Naive thymus-derived CD4-positive, alpha-beta T cell (primary cell): ENCODE results near the gene CTDSP2. TPM values are rescaled to one million over a fixed set of nuclear protein-coding genes. Genes with fewer than 3 reads are reported as not detected.

ENCODE experiments used
- microRNA-seq: library from miRNA; unstranded; fragments of <30 nt; microRNA quantifications from one replicate; pipeline ENCODE4 v1.2.0, GENCODE V29; 2022; ENCODE audit warnings: borderline microRNAs expressed
- polyA plus RNA-seq, 2 donors: library from polyadenylated mRNA; unstranded; fragments of 300-500 nt; fragmentation: Illumina TruSeq; gene quantifications; one replicate each; pipeline ENCODE4 v1.2.3, GENCODE V29; 2021
- total RNA-seq, 6 experiments: library from RNA in 5 of 6; stranded (reverse) in 5 of 6; gene quantifications; 1 replicate in 5 of 6; 2 replicates in 1 of 6; pipeline ENCODE4 v1.2.3 and lab custom pipeline; 2021 to 2026

CTDSP2 gene
- total and polyA plus RNA-seq, 7 experiments from 2014 or later = 86.9 to 295 (median 130) TPM

Small RNA genes within 50 kb of the gene (microRNA-seq; reads per million reads assigned to microRNA genes)
- gene MIR26A2 = 378 reads per million, percentile 69 among the genes with 10 or more reads in this experiment

Other genes starting within 250 kb of the CTDSP2 start
- 10 to 100 TPM; 25.1 to 42.5 (median 35.6) TPM for gene DTX3, start 241.9 kb downstream of the CTDSP2 start, total RNA-seq
- 1 to 10 TPM; 5.3 to 6.7 TPM for gene DTX3, start 241.9 kb downstream of the CTDSP2 start, polyA plus RNA-seq
- 1 to 10 TPM in 1 of 5 experiments, under 1 TPM in 4; 0.29 to 1.2 (median 0.84) TPM for gene ARHGEF25, start 235.3 kb downstream of the CTDSP2 start, total RNA-seq
- not detected for gene ARHGEF25, start 235.3 kb downstream of the CTDSP2 start, polyA plus RNA-seq
- 1 to 10 TPM in 1 of 5 experiments, not detected in 4; 1.4 TPM for gene B4GALNT1, start 213.5 kb downstream of the CTDSP2 start, total RNA-seq
- not detected for gene B4GALNT1, start 213.5 kb downstream of the CTDSP2 start, polyA plus RNA-seq
- gene OS9, start 152.6 kb downstream of the CTDSP2 start, total RNA-seq = 100 to 1,000 TPM; 139 to 175 (median 171) TPM
- 10 to 100 TPM; 59.5 to 70.6 TPM for gene OS9, start 152.6 kb downstream of the CTDSP2 start, polyA plus RNA-seq
- 10 to 100 TPM; 33.9 to 66.7 (median 60.4) TPM for gene AGAP2, start 108.0 kb downstream of the CTDSP2 start, total RNA-seq
- 1 to 10 TPM; 3.0 to 6.0 TPM for gene AGAP2, start 108.0 kb downstream of the CTDSP2 start, polyA plus RNA-seq
- gene TSPAN31, start 101.7 kb downstream of the CTDSP2 start, total RNA-seq = 10 to 100 TPM; 12.3 to 23.9 (median 20.3) TPM
- gene TSPAN31, start 101.7 kb downstream of the CTDSP2 start, polyA plus RNA-seq = 10 to 100 TPM; 50.1 to 50.5 TPM
- gene CDK4, start 94.4 kb downstream of the CTDSP2 start, total RNA-seq = 100 to 1,000 TPM in 1 of 5 experiments, 10 to 100 TPM in 4; 23.8 to 108 (median 42.9) TPM
- gene CDK4, start 94.4 kb downstream of the CTDSP2 start, polyA plus RNA-seq = 100 to 1,000 TPM in 1 of 2 donors, 10 to 100 TPM in 1; 77.6 to 105 TPM
- gene MARCHF9, start 91.6 kb downstream of the CTDSP2 start, total RNA-seq = 10 to 100 TPM; 27.8 to 61.7 (median 44.4) TPM
- 1 to 10 TPM; 3.2 to 6.6 TPM for gene MARCHF9, start 91.6 kb downstream of the CTDSP2 start, polyA plus RNA-seq
- gene CYP27B1, start 79.7 kb downstream of the CTDSP2 start, total RNA-seq = 1 to 10 TPM in 4 of 5 experiments, under 1 TPM in 1; 0.97 to 2.6 (median 1.7) TPM
- gene CYP27B1, start 79.7 kb downstream of the CTDSP2 start, polyA plus RNA-seq = under 1 TPM in 1 of 2 donors, not detected in 1; 0.20 TPM
- 10 to 100 TPM; 11.8 to 30.9 (median 16.0) TPM for gene METTL1, start 74.6 kb downstream of the CTDSP2 start, total RNA-seq
- gene METTL1, start 74.6 kb downstream of the CTDSP2 start, polyA plus RNA-seq = 10 to 100 TPM; 13.1 to 20.5 TPM
- 1 to 10 TPM; 1.4 to 5.0 (median 2.1) TPM for gene EEF1AKMT3, start 74.1 kb downstream of the CTDSP2 start, total RNA-seq
- gene EEF1AKMT3, start 74.1 kb downstream of the CTDSP2 start, polyA plus RNA-seq = 1 to 10 TPM; 3.0 to 3.2 TPM
- gene TSFM, start 63.9 kb downstream of the CTDSP2 start, total RNA-seq = 10 to 100 TPM; 17.8 to 34.9 (median 22.3) TPM
- 10 to 100 TPM; 26.4 to 30.0 TPM for gene TSFM, start 63.9 kb downstream of the CTDSP2 start, polyA plus RNA-seq
- gene AVIL, start 28.0 kb downstream of the CTDSP2 start, total RNA-seq = 10 to 100 TPM in 2 of 5 experiments, 1 to 10 TPM in 3; 1.7 to 20.3 (median 8.2) TPM
- gene AVIL, start 28.0 kb downstream of the CTDSP2 start, polyA plus RNA-seq = under 1 TPM; 0.17 to 0.32 TPM
- gene ATP23, start 94.8 kb upstream of the CTDSP2 start, total RNA-seq = 10 to 100 TPM in 1 of 5 experiments, 1 to 10 TPM in 4; 7.2 to 12.3 (median 8.2) TPM
- 10 to 100 TPM; 30.1 to 31.1 TPM for gene ATP23, start 94.8 kb upstream of the CTDSP2 start, polyA plus RNA-seq